Smooth muscle cell (in vitro differentiated cells): ENCODE results near the gene SLC26A1. TPM values are rescaled to one million over a fixed set of nuclear protein-coding genes. Genes with fewer than 3 reads are reported as not detected.

Experiments
- DNase-seq: peaks from one replicate; lab custom pipeline; 2025; ENCODE audit not compliant: unreplicated experiment; lab: John Stamatoyannopoulos, UW
- H2AFZ ChIP-seq: fragments of 200-600 bp; sonication (generic); 2 replicates; pipeline ENCODE4 v1.6.0; 2016; ENCODE audit warnings: antibody characterized with exemption, low read depth, mild to moderate bottlenecking
- H3F3A ChIP-seq: fragments of 200-600 bp; sonication (generic); 2 replicates; pipeline ENCODE4 v1.6.0; 2017; ENCODE audit warnings: antibody characterized with exemption, low read depth
- H3K27ac ChIP-seq: fragments of 200-600 bp; sonication (generic); 2 replicates; pipeline ENCODE4 v1.5.1; 2016; ENCODE audit warnings: low read depth, mild to moderate bottlenecking
- H3K27me3 ChIP-seq: fragments of 200-600 bp; sonication (generic); 2 replicates; pipeline ENCODE4 v1.6.1; 2016; ENCODE audit warnings: low read depth, mild to moderate bottlenecking
- H3K36me3 ChIP-seq: fragments of 200-600 bp; sonication (generic); 2 replicates; pipeline ENCODE4 v1.5.1; 2016; ENCODE audit warnings: low read depth
- H3K4me1 ChIP-seq: fragments of 200-600 bp; sonication (generic); 2 replicates; pipeline ENCODE4 v1.5.1; 2016; ENCODE audit warnings: low read depth
- H3K4me2 ChIP-seq: fragments of 200-600 bp; sonication (generic); 2 replicates; pipeline ENCODE4 v1.6.0; 2016; ENCODE audit warnings: mild to moderate bottlenecking
- H3K4me3 ChIP-seq: fragments of 200-600 bp; sonication (generic); 2 replicates; pipeline ENCODE4 v1.5.1; 2016; ENCODE audit warnings: mild to moderate bottlenecking
- H3K79me2 ChIP-seq: fragments of 200-600 bp; sonication (generic); 2 replicates; pipeline ENCODE4 v1.6.0; 2016; ENCODE audit warnings: low read depth, mild to moderate bottlenecking
- H3K9ac ChIP-seq: fragments of 200-600 bp; sonication (generic); 2 replicates; pipeline ENCODE4 v1.6.0; 2016; ENCODE audit warnings: low read depth
- H3K9me3 ChIP-seq: fragments of 200-600 bp; sonication (generic); replicated peaks from 2 replicates; pipeline ENCODE4 v1.5.1; 2016; ENCODE audit warnings: low read depth
- H4K20me1 ChIP-seq: fragments of 200-600 bp; sonication (generic); 2 replicates; pipeline ENCODE4 v1.6.0; 2016; ENCODE audit warnings: low read depth
- CTCF ChIP-seq: fragments of 200-600 bp; sonication (generic); IDR thresholded peaks from 2 replicates; pipeline ENCODE4 v1.5.1; 2017; ENCODE audit warnings: borderline replicate concordance, mild to moderate bottlenecking, antibody characterized with exemption; ENCODE audit not compliant: insufficient read depth, poor library complexity, severe bottlenecking
- WGBS: methylation state at CpG from one replicate; pipeline ENCODE4 v1.1.7; 2016; ENCODE audit warnings: low lambda C conversion rate; 5-methylcytosine and 5-hydroxymethylcytosine counted together
- polyA plus RNA-seq: library from polyadenylated mRNA; unstranded; fragments of >200 nt; fragmentation: Nextera tagmentation; extraction: Ambion mirVana; gene quantifications from 2 replicates; pipeline ENCODE4 v1.2.1, GENCODE V29; 2016
- total RNA-seq: library from RNA; depleted of rRNA; stranded (reverse); fragments of >200 nt; gene quantifications from 2 replicates; pipeline ENCODE4 v1.2.3, GENCODE V29; 2014

SLC26A1 gene
- total and polyA plus RNA-seq, 2 experiments from 2014 or later: 0.67 to 1.7 TPM

DNA sequence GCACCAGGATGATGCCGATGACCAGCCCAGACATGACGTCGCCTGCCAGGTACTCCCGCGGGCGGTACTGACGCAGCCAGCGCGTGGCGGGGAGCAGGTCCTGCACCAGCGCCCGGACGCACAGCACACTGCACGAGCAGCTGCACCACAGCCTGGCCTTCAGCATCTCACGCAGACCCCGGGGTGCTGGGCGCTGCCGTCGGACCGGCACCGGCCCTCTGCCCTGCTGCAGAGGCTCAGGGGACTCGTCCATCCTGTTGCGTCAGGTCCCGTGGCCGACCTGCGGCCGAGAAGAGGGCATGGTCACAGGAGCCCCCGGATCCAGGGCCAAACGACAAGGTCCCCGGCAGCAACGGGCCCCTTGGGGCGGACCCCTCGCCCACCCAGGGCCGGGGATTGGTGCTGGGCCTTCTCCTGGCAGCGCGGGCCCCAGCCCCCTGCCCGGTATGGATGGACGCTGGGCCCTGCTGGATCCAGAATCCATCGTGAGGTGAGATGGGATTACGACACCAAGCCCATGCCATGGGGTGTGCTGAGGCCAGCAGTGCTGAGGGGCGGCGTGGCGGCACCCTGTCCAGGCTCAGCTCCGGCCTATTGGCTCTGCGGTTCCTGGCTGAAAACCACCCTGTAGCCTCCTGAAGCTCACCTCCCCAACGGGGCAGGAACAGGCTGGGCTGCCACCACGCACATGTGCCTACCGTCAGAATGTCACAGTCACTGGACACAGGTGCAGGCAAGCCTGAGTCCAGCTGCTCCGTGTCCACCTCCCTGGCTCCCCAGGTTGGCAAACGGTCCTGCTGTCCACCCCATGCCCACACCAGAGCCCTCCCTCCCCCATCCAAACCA is 1.5 kb downstream of the SLC26A1 start:
- H3K27me3 ChIP-seq: peaks cover 15% of the 10 kb centered on the region
- 95% methylated on average over 50 of the region's 50 CpGs for WGBS
- no peak for TF ChIP-seq CTCF

DNA sequence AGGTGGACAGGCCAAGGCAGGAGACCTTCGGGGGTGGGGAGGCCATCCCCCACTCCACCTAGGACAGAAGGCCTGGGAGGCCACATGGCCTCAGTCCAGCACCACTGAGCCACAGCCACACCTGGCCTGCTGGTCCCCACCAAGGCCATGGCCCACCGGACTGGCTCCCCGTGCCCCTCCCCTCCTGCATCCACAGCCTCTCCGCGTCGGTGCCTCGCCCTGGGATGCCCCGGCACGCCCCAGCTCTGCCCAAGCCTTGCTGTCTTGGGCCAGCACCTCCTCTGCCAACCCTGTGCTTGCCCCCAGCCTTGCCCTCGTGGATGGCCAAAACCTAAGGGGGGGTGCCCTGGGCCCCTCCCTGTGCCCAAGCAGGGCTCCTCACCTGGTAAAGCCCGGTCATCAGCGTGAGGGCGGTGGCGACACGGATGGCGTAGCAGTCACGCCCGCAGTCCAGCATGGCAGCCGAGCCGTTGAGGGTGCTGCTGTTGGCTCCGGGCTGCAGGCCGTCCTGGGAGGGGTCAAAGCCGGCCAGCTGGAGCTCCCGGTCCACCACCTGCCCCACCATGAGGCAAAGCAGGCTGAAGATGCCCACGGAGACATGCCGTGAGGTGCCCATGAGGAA is 2.3 kb downstream of the SLC26A1 start:
- Histone ChIP-seq H3K36me3 (no peaks in the 10 kb centered on the region), H3K27ac (no peak overlapping the region), H3F3A (no peaks in the 10 kb centered on the region), H3K9me3 (no peaks in the 10 kb centered on the region), H4K20me1 (peaks cover 7% of the 10 kb centered on the region), H3K27me3 (peaks cover 7% of the 10 kb centered on the region), H3K4me1 (peaks cover 6% of the 10 kb centered on the region), H3K4me2 (no peak overlapping the region), H3K9ac (no peak overlapping the region), H3K4me3 (no peak overlapping the region), H3K79me2 (no peaks in the 10 kb centered on the region), H2AFZ (no peak overlapping the region)
- DNase-seq: no peak
- WGBS: 95% methylated on average over 25 of the region's 26 CpGs
- no peak for TF ChIP-seq CTCF

More for the DNA sequence above, 1.5 kb downstream of the SLC26A1 start:
- Histone ChIP-seq H3K4me3 (no peak overlapping the region), H3K4me1 (no peaks in the 10 kb centered on the region), H3K9me3 (no peaks in the 10 kb centered on the region), H3K79me2 (no peaks in the 10 kb centered on the region), H3K36me3 (no peaks in the 10 kb centered on the region), H4K20me1 (peaks cover 15% of the 10 kb centered on the region), H3K9ac (no peak overlapping the region), H2AFZ (no peak overlapping the region), H3K4me2 (no peak overlapping the region), H3K27ac (no peak overlapping the region), H3F3A (no peaks in the 10 kb centered on the region)
- DNase-seq: no peak

GRCh38 chr4:989722-990471 is 3.3 kb downstream of the SLC26A1 start:
- DNase-seq: no peak
- no peak overlapping the region for H3K9ac ChIP-seq
- H2AFZ ChIP-seq: no peak overlapping the region
- H3K27ac ChIP-seq: no peak overlapping the region
- no peaks in the 10 kb centered on the region for H3K27me3 ChIP-seq
- no peaks in the 10 kb centered on the region for H3K79me2 ChIP-seq
- WGBS: 97% methylated on average over 58 of the region's 58 CpGs
- H4K20me1 ChIP-seq: no peaks in the 10 kb centered on the region
- H3F3A ChIP-seq: no peaks in the 10 kb centered on the region
- H3K4me2 ChIP-seq: no peak overlapping the region
- TF ChIP-seq CTCF: no peak
- H3K4me3 ChIP-seq: no peak overlapping the region
- peaks cover 14% of the 10 kb centered on the region for H3K4me1 ChIP-seq
- H3K36me3 ChIP-seq: no peaks in the 10 kb centered on the region
- no peaks in the 10 kb centered on the region for H3K9me3 ChIP-seq
